ENCODE results near the gene STBD1.

GRCh38 chr4:76305971-76306881 is at the start of gene STBD1:
- TF ChIP-seq CTCF (IDR thresholded peaks at IDR 0.05) (no peak), POLR2AphosphoS5 (IDR thresholded peaks at IDR 0.05; ENCODE audit: low read depth, low read length) (no peak), SIN3A (IDR thresholded peaks at IDR 0.05; ENCODE audit: borderline replicate concordance, insufficient read depth, low read depth, low read length) (no peak), TCF7L2 (IDR thresholded peaks at IDR 0.05; ENCODE audit: low read depth, low read length) (no peak)
- TF ChIP-seq, protein P1, sequence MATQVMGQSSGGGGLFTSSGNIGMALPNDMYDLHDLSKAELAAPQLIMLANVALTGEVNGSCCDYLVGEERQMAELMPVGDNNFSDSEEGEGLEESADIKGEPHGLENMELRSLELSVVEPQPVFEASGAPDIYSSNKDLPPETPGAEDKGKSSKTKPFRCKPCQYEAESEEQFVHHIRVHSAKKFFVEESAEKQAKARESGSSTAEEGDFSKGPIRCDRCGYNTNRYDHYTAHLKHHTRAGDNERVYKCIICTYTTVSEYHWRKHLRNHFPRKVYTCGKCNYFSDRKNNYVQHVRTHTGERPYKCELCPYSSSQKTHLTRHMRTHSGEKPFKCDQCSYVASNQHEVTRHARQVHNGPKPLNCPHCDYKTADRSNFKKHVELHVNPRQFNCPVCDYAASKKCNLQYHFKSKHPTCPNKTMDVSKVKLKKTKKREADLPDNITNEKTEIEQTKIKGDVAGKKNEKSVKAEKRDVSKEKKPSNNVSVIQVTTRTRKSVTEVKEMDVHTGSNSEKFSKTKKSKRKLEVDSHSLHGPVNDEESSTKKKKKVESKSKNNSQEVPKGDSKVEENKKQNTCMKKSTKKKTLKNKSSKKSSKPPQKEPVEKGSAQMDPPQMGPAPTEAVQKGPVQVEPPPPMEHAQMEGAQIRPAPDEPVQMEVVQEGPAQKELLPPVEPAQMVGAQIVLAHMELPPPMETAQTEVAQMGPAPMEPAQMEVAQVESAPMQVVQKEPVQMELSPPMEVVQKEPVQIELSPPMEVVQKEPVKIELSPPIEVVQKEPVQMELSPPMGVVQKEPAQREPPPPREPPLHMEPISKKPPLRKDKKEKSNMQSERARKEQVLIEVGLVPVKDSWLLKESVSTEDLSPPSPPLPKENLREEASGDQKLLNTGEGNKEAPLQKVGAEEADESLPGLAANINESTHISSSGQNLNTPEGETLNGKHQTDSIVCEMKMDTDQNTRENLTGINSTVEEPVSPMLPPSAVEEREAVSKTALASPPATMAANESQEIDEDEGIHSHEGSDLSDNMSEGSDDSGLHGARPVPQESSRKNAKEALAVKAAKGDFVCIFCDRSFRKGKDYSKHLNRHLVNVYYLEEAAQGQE (IDR thresholded peaks at IDR 0.05; ENCODE audit: insufficient read depth in 1 of 2, low read depth in 2 of 2, low read length in 1 of 2) = no peak

Measured in Panc1 (cell line).